HEK293T (cell line): Measurements from ENCODE around the gene OVOL2.

ENCODE experiments used
- CTCF ChIA-PET: fragments of 350-600 bp; formaldehyde crosslinking; extraction: SDS; loops from one replicate; lab custom pipeline; 2021; ENCODE audit warnings: antibody characterized with exemption, inconsistent platforms; lab: Yijun Ruan, JAX
- POLR2A ChIA-PET: fragments of 350-600 bp; formaldehyde crosslinking; extraction: SDS; loops from one replicate; lab custom pipeline; 2020; ENCODE audit warnings: antibody characterized with exemption, inconsistent platforms; lab: Yijun Ruan, JAX
- DNase-seq: peaks from one replicate; pipeline ENCODE4 v3.0.0; 2012; ENCODE audit warnings: mixed read lengths; ENCODE audit errors: extremely low spot score
- ARNT ChIP-seq: fragments of 450-650 bp; IDR thresholded peaks from 2 replicates; pipeline ENCODE4 v1.6.1; 2017; ENCODE audit warnings: mild to moderate bottlenecking
- BHLHE40 ChIP-seq: fragments of 450-650 bp; IDR thresholded peaks from 2 replicates; pipeline ENCODE4 v1.6.1; 2016; ENCODE audit warnings: mild to moderate bottlenecking, moderate library complexity, borderline replicate concordance
- CTBP1 ChIP-seq: fragments of 450-650 bp; IDR thresholded peaks from 2 replicates; pipeline ENCODE4 v1.6.1; 2016; ENCODE audit warnings: borderline replicate concordance
- ELF4 ChIP-seq: fragments of 450-650 bp; IDR thresholded peaks from 2 replicates; pipeline ENCODE4 v1.6.1; 2017; ENCODE audit warnings: antibody characterized with exemption
- FOXA1 ChIP-seq: fragments of 450-650 bp; IDR thresholded peaks from 2 replicates; pipeline ENCODE4 v1.6.1; 2016; ENCODE audit warnings: mild to moderate bottlenecking
- FOXK2 ChIP-seq: fragments of 450-650 bp; IDR thresholded peaks from 2 replicates; pipeline ENCODE4 v1.6.1; 2016; ENCODE audit warnings: mild to moderate bottlenecking
- FOXM1 ChIP-seq: fragments of 450-650 bp; IDR thresholded peaks from 2 replicates; pipeline ENCODE4 v1.6.1; 2017; ENCODE audit warnings: mild to moderate bottlenecking, borderline replicate concordance
- HDGF ChIP-seq: fragments of 450-650 bp; IDR thresholded peaks from 2 replicates; pipeline ENCODE4 v1.6.1; 2017; ENCODE audit warnings: antibody characterized with exemption, borderline replicate concordance
- L3MBTL2 ChIP-seq: fragments of 450-650 bp; conservative IDR thresholded peaks from 2 replicates; pipeline ENCODE4 v1.6.1; 2016; ENCODE audit warnings: mild to moderate bottlenecking
- LEF1 ChIP-seq: fragments of 450-650 bp; IDR thresholded peaks from 2 replicates; pipeline ENCODE4 v1.6.1; 2017; ENCODE audit warnings: mild to moderate bottlenecking, borderline replicate concordance
- NFRKB ChIP-seq: fragments of 450-650 bp; IDR thresholded peaks from 2 replicates; pipeline ENCODE4 v1.6.1; 2016; ENCODE audit warnings: mild to moderate bottlenecking, moderate library complexity
- PKNOX1 ChIP-seq: fragments of 450-650 bp; IDR thresholded peaks from 2 replicates; pipeline ENCODE4 v1.6.1; 2016
- SP1 ChIP-seq: fragments of 450-650 bp; IDR thresholded peaks from 2 replicates; pipeline ENCODE4 v1.6.1; 2017
- SUZ12 ChIP-seq: fragments of 450-650 bp; IDR thresholded peaks from 2 replicates; pipeline ENCODE4 v1.6.1; 2016; ENCODE audit warnings: mild to moderate bottlenecking
- TARDBP ChIP-seq: fragments of 450-650 bp; IDR thresholded peaks from 2 replicates; pipeline ENCODE4 v1.6.1; 2016
- ZNF384 ChIP-seq: fragments of 450-650 bp; IDR thresholded peaks from 2 replicates; pipeline ENCODE4 v1.6.1; 2016

The OVOL2 gene

GRCh38 chr20:18024606-18025127 is 33.0 kb downstream of the OVOL2 start:
- DNase-seq = no peak
- TF ChIP-seq BHLHE40 (no peak), ELF4 (no peak), PKNOX1 (no peak), CTBP1 (no peak), L3MBTL2 (no peak), HDGF (no peak), FOXM1 (no peak), NFRKB (no peak), FOXK2 (no peak), ARNT (no peak)
- CTCF ChIA-PET = no interaction called here
- POLR2A ChIA-PET = no interaction called here

GRCh38 chr20:18020931-18021330 is 36.8 kb downstream of the OVOL2 start:
- CTCF ChIA-PET = no interaction called here
- POLR2A ChIA-PET = no interaction called here
- TF ChIP-seq NFRKB = no peak
- no peak for TF ChIP-seq ARNT
- no peak for TF ChIP-seq L3MBTL2
- no peak for TF ChIP-seq SUZ12
- TF ChIP-seq ZNF384 = no peak
- TF ChIP-seq FOXA1 = no peak
- TF ChIP-seq CTBP1 = no peak
- no peak for TF ChIP-seq FOXM1
- no peak for TF ChIP-seq LEF1
- TF ChIP-seq PKNOX1 = no peak
- TF ChIP-seq ELF4 = no peak
- no peak for TF ChIP-seq BHLHE40
- TF ChIP-seq TARDBP = no peak
- TF ChIP-seq HDGF = no peak
- no peak for TF ChIP-seq FOXK2
- TF ChIP-seq SP1 = no peak
- DNase-seq = no peak

GRCh38 chr20:18019068-18019467 is 38.6 kb downstream of the OVOL2 start:
- CTCF ChIA-PET = no interaction called here
- TF ChIP-seq HDGF (no peak), LEF1 (no peak), TARDBP (no peak), FOXK2 (no peak), ZNF384 (no peak), ELF4 (no peak), NFRKB (no peak), ARNT (no peak), CTBP1 (no peak), L3MBTL2 (no peak), BHLHE40 (no peak), FOXM1 (no peak)
- POLR2A ChIA-PET = no interaction called here
- peak; percentile 62 for DNase-seq

GRCh38 chr20:18018100-18018499 is 39.6 kb downstream of the OVOL2 start:
- TF ChIP-seq FOXM1 (no peak), L3MBTL2 (no peak), FOXK2 (no peak), CTBP1 (no peak), HDGF (no peak), SP1 (no peak), NFRKB (no peak), TARDBP (no peak), SUZ12 (no peak)
- CTCF ChIA-PET = no interaction called here
- POLR2A ChIA-PET = no interaction called here
- no peak for DNase-seq

- CTCF ChIA-PET = interaction anchor here (1.0 kb wide), 1 partner anchor 9 kb away, joined by 3 read pairs; no protein-coding TSS in a partner anchor
- POLR2A ChIA-PET = no interaction called here
Observed at GRCh38 chr20:18016772-18017171, 40.9 kb downstream of the OVOL2 start.

More at GRCh38 chr20:18016772-18017171, 40.9 kb downstream of the OVOL2 start:
- TF ChIP-seq SUZ12 (no peak), TARDBP (no peak), FOXK2 (no peak), L3MBTL2 (no peak), BHLHE40 (no peak), NFRKB (no peak), FOXA1 (no peak), CTBP1 (no peak), PKNOX1 (no peak), ARNT (no peak), ELF4 (no peak)
- DNase-seq = no peak
